Keratinocyte (primary cell): ENCODE data around the gene AMBP.

Experiments used
- CTCF ChIP-seq, 3 experiments: IDR thresholded peaks in 1 of 3; conservative IDR thresholded peaks in 1 of 3; optimal IDR thresholded peaks in 1 of 3; 2 replicates in 2 of 3; 3 replicates in 1 of 3; pipeline versions ENCODE3 to v1.5.1; 2011; ENCODE audit warnings: low read length in 3 of 3, mild to moderate bottlenecking in 3 of 3, moderate library complexity in 2 of 3, control low read depth in 1 of 3, inconsistent platforms in 1 of 3; ENCODE audit not compliant: insufficient read depth in 2 of 3; ENCODE audit errors: extremely low read depth in 1 of 3
- EZH2 ChIP-seq: IDR thresholded peaks from one replicate; pipeline ENCODE4 v1.6.1; 2012; ENCODE audit warnings: inconsistent platforms, mild to moderate bottlenecking, low read length, moderate library complexity

- no peak for TF ChIP-seq CTCF (optimal IDR thresholded peaks at IDR 0.05 in 1 of 3, IDR thresholded peaks at IDR 0.05 in 1 of 3, conservative IDR thresholded peaks at IDR 0.05 in 1 of 3; ENCODE audit: extremely low read depth in 1 of 3, insufficient read depth in 2 of 3, low read length in 3 of 3)
- TF ChIP-seq EZH2 = no peak
These were observed 10.6 kb upstream of the AMBP start for GRCh38 chr9:114088571-114089170.
